ENCODE data around the gene PLEKHG7.

DNA sequence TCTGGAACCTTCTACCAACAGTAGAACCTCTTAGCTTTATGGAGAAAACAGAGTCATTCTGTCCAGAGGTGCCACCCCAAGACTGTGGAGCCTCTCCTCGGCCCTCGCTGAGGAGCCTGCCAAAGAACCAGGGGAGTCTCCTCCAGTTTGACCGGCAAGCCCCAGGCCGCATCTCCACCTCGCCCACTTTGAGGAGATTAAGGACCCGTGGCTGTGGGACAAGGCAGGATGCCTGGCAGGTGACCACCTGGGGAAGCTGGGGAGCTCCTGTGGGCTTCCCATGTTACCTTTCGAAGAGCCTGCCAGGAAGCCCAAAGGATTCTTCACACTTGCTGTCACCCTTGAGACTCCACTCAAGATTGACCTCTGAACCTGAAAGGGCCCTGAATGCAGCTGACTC is 3.8 kb downstream of the PLEKHG7 start:
- TF ChIP-seq, protein P1, sequence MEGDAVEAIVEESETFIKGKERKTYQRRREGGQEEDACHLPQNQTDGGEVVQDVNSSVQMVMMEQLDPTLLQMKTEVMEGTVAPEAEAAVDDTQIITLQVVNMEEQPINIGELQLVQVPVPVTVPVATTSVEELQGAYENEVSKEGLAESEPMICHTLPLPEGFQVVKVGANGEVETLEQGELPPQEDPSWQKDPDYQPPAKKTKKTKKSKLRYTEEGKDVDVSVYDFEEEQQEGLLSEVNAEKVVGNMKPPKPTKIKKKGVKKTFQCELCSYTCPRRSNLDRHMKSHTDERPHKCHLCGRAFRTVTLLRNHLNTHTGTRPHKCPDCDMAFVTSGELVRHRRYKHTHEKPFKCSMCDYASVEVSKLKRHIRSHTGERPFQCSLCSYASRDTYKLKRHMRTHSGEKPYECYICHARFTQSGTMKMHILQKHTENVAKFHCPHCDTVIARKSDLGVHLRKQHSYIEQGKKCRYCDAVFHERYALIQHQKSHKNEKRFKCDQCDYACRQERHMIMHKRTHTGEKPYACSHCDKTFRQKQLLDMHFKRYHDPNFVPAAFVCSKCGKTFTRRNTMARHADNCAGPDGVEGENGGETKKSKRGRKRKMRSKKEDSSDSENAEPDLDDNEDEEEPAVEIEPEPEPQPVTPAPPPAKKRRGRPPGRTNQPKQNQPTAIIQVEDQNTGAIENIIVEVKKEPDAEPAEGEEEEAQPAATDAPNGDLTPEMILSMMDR (conservative IDR thresholded peaks at IDR 0.05; ENCODE audit: low read depth in 2 of 2) = no peak
- no peak for TF ChIP-seq POLR2AphosphoS5 (IDR thresholded peaks at IDR 0.05; ENCODE audit: low read depth)
- TF ChIP-seq EZH2phosphoT487 (IDR thresholded peaks at IDR 0.05; ENCODE audit: unreplicated experiment) = no peak
- TF ChIP-seq, protein P2, sequence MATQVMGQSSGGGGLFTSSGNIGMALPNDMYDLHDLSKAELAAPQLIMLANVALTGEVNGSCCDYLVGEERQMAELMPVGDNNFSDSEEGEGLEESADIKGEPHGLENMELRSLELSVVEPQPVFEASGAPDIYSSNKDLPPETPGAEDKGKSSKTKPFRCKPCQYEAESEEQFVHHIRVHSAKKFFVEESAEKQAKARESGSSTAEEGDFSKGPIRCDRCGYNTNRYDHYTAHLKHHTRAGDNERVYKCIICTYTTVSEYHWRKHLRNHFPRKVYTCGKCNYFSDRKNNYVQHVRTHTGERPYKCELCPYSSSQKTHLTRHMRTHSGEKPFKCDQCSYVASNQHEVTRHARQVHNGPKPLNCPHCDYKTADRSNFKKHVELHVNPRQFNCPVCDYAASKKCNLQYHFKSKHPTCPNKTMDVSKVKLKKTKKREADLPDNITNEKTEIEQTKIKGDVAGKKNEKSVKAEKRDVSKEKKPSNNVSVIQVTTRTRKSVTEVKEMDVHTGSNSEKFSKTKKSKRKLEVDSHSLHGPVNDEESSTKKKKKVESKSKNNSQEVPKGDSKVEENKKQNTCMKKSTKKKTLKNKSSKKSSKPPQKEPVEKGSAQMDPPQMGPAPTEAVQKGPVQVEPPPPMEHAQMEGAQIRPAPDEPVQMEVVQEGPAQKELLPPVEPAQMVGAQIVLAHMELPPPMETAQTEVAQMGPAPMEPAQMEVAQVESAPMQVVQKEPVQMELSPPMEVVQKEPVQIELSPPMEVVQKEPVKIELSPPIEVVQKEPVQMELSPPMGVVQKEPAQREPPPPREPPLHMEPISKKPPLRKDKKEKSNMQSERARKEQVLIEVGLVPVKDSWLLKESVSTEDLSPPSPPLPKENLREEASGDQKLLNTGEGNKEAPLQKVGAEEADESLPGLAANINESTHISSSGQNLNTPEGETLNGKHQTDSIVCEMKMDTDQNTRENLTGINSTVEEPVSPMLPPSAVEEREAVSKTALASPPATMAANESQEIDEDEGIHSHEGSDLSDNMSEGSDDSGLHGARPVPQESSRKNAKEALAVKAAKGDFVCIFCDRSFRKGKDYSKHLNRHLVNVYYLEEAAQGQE (IDR thresholded peaks at IDR 0.05; ENCODE audit: unreplicated experiment) = no peak
- no peak for TF ChIP-seq JUNB (IDR thresholded peaks at IDR 0.05; ENCODE audit: unreplicated experiment)
- no peak for TF ChIP-seq CREB1 (CRISPR knock-in tag; IDR thresholded peaks at IDR 0.05; ENCODE audit: low read depth)
- TF ChIP-seq EZH2 (IDR thresholded peaks at IDR 0.05; ENCODE audit: low read depth, unreplicated experiment) = no peak
- TF ChIP-seq STAT1 (IDR thresholded peaks at IDR 0.05; ENCODE audit: unreplicated experiment) = no peak
